HT1080 (cell line): Measurements from ENCODE around the gene CEP70. TPM values are rescaled to one million over a fixed set of nuclear protein-coding genes. Genes with fewer than 3 reads are reported as not detected.
A peak's percentile ranks its signal among the peaks of the same experiment; 100 is the strongest.

ENCODE experiments used
- DNase-seq: peaks from one replicate; pipeline ENCODE4 v3.0.0-alpha.2; 2015; ENCODE audit warnings: low read depth
- total RNA-seq: library from RNA; depleted of rRNA; stranded (reverse); fragments of >200 nt; shearing (Covaris generic); gene quantifications from 2 replicates; pipeline ENCODE4 v1.2.3, GENCODE V29; 2014

The CEP70 gene
- total RNA-seq, 1 experiment from 2014 or later = 9.0 TPM

DNA sequence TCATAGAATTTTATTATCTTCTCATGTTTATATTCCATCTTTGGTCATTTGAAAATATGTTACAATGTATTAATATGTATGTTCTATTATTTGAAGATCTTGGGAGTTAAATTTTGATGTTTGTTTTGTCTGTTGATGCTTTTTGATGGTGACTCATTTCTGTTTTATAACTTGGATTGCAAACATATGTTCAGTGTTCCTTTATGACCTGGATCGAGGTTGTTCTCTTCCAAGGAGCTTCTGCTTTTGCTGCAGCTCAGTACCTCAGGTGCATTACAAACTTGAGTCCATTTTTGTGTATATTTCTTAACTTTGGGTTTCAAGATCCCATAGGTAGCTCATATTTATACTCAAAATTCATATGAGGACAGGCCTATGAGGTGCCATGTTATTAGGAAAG lies 122.6 kb downstream of the CEP70 start:
- no peak for DNase-seq

- no peak for DNase-seq
Measured at GRCh38 chr3:138470687-138471086, 123.4 kb downstream of the CEP70 start.

DNA sequence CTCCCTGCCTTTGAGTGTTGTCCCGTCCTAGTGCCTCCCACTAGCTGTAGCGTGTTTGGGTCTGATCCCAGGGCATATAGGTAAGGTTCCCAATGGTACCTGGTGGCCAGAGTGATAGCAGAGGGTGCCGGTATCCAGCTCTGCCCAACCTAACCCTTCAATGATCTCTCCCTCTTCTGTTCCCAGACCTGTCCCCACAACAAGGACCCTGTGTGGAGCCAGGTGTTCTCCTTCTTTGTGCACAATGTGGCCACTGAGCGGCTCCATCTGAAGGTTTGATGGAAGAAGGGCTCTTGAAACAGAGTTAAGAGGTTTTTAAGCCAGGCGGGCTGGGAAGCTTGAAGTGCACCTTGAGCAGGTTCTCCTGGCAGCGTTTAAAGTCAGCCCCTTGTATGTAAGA lies 124.2 kb downstream of the CEP70 start:
- DNase-seq = no peak

DNA sequence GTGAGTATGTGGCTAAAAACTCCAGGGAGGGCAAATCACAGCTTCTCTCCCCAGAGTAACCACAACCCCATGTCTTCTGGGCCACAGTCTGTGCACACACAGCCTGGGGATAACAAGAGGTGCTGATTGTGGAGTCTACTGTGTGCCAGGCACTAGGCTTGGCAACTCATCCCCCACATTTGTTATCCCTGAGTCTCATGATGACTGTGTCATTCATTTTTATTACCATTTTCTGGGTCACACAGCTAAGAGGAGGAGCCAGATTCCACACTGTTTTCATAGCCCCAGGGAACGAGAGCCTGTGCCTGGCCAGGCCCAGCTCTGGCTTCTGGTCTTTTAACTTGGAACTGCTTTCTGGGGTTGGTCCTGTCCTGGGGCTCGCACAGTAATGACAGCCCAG lies 125.2 kb downstream of the CEP70 start:
- DNase-seq = peak; percentile 54

DNA sequence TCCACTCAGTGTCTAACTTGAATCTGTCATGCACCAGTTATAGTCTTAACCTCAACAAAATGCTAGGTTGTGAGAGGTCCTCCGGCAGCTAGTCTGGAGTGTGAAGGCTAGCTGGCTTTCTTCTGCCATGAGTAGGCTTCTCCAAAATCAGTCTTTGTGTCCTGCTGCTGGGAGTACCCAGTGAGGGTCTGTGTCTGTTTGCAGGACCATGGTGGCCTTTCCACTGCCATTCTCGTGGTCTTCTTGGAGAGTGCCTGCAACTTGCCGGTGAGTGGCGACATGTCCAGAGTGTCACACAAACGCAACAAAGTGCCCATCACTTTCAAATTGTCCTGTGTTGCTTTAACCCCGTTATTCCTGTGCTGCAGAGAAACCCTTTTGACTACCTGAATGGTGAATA lies 125.6 kb downstream of the CEP70 start:
- no peak for DNase-seq

DNA sequence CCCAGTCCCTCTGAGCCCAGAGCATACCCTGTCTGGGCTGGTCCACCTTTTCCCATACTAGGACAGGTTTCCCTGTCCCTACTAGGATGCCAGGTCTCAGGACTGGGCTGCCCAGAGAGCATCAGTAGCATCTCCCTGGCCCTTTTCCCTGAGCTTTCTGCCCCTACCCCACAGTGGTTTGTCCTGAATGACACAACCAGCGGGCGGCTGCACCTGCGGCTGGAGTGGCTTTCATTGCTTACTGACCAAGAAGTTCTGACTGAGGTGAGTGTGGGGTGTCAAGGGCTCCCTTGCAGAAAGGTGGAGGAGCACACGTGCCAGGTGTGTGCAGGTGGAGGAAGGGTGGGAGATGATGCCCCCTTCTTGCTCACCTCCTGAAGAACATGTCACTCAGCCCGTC lies 126.1 kb downstream of the CEP70 start:
- DNase-seq = no peak

DNA sequence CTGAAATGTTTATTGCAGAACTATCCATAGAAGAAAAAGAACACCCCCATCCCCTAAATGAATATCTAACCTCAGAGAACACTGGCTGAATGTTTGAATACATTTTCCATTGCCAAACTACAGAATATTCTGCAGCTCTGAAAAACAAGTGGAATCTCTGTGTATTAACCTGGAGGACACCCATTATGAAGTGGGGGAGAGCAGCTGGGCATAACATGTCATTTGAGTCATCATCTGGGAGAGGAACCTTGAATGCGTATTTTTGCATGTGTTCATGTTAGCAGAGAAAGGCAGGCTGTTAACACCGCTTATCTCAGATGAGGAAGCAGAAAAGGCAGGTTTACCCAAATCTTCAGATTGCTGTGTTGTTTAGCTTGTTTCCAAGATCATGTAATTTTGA lies 128.1 kb downstream of the CEP70 start:
- DNase-seq = no peak

- DNase-seq = no peak
Measured at GRCh38 chr3:138465451-138465850, 128.6 kb downstream of the CEP70 start.

DNA sequence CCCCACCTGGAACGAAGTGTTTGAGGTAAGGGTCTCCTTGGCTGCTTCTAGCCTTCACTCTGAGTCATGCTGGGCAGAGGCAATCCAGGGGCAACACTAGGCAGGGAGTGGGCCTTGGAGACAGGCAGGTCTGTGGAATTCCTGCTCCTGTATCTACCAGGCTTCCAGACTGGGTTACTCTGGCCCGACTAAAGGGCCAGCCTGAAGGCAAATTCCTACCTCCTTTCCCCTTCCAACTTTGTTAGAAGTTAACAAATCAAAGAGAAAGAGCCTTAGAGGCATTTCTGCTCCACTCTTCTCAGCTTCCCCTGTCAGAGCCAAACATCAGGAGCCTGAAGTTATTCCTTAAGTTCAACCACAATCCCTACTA lies 129.6 kb downstream of the CEP70 start:
- no peak for DNase-seq

GRCh38 chr3:138463724-138464490 lies 130.2 kb downstream of the CEP70 start:
- no peak for DNase-seq

- DNase-seq = no peak
Measured at GRCh38 chr3:138461896-138462295, 132.2 kb downstream of the CEP70 start.

DNA sequence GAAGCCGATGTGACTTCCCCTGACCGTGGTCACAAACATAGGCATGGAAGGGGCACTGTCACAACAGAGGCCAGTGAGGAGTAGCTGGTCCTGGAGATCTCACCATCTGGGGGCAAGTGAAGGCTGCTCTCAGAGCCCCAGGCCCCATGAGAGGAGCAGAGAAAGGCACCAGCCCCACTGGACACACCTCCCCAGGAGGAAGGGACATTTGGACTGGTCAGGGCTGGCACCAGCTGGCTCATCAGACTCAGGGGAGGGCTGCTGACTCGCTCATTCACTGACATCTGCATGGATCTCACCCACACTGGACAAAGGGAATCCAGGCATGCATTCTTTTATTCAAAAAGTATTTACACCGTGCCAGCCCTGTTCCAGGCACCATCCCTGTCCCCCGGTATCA lies 132.8 kb downstream of the CEP70 start:
- DNase-seq = no peak

- DNase-seq = no peak
Measured at GRCh38 chr3:138460536-138461205, 133.4 kb downstream of the CEP70 start.

GRCh38 chr3:138459619-138460535 lies 134.2 kb downstream of the CEP70 start:
- no peak for DNase-seq

- no peak for DNase-seq
Measured at GRCh38 chr3:138458774-138459499, 135.1 kb downstream of the CEP70 start.

DNA sequence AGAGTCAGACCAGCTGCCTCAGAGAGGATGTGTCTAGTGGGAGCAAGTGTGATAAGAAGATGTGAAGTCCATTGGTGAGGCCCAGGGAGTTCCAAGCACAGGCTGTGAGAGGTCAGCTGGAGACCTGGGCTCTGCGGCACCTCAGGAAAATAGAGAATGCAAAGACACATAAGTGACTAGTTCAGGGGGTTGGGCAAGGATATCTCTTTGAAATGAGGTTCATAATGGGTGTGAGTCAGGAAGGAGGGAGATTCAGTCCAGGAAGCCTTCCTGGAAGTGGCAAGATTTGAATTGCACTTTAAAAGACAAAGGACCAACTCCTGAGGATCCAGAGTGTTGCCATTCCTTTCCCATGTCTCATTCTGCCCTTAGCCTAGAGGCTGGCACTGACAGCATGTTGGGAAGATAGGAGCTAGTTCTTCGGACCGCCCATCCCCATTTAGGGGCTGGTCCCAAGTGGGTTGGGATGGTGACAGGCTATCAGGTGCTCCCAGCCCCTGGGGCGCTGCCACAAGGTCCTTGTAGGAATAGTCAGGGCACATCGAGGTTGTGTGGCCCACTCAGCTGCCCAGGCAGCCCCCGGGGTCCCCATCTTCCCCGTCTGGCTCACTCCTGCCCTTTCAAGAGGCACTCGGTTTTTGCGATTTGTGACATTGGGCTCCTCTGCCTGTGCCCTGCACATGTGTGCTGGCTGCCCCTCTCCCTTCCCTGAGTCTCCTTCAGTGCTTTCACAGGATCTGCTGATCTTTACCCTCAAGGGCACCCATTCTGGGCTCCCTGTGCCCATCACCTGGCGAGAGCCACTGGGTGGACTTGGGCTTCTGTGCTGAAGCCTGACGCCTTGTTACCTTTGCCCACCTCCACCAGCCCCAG lies 136.0 kb downstream of the CEP70 start:
- DNase-seq = peak; percentile 49

DNA sequence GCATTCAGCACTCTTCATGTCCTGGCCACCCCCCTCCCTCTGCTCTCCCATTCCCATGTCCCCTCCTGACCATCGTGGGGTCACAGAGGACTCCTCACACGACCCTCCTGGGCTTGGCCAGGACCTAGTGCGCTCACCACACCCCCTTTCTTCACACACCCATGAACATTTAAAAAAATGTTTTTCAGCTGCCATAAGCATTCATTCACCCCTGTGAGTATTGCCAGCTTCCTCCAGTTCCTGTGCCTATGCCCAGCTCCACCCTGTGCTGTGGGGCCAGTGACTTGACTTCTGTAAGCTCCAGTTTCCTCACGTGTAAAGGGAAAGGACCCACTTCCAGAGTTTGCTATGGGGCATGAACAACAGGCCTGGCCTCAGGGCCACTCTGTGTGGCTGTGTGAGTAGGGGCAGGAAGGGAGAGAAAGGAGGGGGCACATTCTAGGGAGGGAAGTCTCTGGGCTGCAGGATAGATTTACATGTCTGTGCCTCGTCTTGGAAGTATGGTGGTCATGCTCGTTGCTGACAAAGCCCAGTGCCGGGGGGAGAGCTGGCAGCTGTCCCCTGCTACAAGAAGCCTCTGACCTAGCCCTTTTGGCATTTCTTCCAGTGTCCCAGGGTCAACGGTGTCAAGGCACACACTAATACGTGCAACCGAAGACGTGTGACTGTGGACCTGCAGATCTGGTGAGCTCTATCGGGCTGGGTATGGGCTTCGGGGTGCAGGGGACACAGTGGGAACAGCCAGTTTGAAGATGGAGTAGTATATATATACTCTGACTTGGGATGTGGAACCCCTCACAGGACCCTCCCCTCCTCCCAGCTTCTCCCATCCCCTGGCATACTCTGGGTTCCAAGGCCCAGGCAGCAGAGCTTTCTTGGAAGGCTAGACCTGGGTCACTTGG lies 136.8 kb downstream of the CEP70 start:
- DNase-seq = no peak

DNA sequence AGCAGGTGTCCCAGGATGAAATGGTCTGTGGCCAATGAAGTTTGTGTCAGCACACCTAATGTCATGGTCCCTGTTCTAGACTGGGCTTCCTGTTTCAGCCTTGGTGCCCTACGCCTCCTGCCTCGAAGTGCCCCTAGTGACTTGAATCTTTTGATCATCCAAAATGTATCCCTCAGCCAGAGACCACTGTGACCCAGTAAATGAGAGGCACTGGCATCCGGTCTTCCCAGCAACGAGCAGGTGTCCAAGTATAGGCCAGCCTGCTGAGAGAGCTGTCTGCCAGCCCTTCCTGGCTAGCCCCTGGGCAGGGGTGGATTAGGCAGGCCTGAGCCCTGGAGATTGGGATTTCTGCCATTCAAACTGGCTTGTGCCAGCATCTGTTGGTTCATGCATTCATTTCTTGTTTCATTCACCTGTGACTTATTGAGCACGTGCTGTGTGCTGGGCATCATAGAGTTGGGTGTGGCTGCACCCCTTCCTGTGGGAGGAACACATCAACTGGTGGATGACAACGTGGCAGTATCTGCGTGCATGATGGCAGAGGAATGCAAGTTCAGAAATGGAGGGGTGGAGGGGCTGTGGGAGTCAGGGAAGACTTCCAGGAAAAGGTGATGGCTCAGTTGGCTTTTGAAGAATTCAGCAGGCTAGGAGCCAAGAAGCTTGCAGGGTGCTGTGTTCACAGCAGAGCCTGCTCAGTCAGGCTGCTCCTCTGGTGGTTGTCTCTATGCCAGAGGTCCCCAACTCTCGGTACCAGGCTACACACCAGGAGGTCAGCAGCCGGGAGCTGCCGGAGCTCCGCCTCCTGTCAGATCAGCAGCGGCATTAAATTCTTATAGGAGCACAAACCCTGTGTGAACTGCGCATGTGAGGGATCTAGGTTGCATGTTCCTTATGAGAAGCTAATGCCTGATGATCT lies 138.0 kb downstream of the CEP70 start:
- DNase-seq = peak; percentile 44
